Measurements from ENCODE around the gene TMEM202. TPM values are rescaled to one million over a fixed set of nuclear protein-coding genes. Genes with fewer than 3 reads are reported as not detected.

TMEM202 gene
- total and polyA plus RNA-seq, 8 donors = 0.38 TPM; not detected in 7

DNA sequence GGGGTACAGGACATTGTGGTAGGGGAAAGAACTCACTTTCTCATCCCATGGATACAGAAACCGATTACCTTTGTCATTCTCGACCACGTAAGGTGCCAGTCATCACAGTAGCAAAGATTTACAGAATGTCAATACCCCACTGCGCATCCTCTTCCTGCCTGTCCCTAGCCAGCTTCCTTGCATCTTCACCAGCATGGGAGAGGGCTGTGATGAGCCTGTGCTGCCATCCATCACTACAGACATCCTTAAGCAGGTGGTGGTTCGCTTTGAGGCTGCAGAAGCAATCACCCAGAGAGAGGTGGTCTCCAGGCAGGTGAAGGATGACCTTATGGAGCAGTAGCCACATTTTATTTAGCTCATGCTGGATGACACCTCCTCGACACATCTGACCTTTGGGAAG lies 52.7 kb downstream of the TMEM202 start:
- Histone ChIP-seq H3K4me3 (no peak overlapping the region), H3K27me3 (no peaks in the 10 kb centered on the region), H3K9me3 (no peaks in the 10 kb centered on the region), H3K36me3 (no peaks in the 10 kb centered on the region), H3K4me1 (no peaks in the 10 kb centered on the region), H3K27ac (no peak overlapping the region)
- intact Hi-C loops (cut with DNase I) = no loop called here
- TF ChIP-seq, protein P1, sequence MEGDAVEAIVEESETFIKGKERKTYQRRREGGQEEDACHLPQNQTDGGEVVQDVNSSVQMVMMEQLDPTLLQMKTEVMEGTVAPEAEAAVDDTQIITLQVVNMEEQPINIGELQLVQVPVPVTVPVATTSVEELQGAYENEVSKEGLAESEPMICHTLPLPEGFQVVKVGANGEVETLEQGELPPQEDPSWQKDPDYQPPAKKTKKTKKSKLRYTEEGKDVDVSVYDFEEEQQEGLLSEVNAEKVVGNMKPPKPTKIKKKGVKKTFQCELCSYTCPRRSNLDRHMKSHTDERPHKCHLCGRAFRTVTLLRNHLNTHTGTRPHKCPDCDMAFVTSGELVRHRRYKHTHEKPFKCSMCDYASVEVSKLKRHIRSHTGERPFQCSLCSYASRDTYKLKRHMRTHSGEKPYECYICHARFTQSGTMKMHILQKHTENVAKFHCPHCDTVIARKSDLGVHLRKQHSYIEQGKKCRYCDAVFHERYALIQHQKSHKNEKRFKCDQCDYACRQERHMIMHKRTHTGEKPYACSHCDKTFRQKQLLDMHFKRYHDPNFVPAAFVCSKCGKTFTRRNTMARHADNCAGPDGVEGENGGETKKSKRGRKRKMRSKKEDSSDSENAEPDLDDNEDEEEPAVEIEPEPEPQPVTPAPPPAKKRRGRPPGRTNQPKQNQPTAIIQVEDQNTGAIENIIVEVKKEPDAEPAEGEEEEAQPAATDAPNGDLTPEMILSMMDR (IDR thresholded peaks at IDR 0.05) = no peak
- DNase-seq (no peak), ATAC-seq (no peak)

DNA sequence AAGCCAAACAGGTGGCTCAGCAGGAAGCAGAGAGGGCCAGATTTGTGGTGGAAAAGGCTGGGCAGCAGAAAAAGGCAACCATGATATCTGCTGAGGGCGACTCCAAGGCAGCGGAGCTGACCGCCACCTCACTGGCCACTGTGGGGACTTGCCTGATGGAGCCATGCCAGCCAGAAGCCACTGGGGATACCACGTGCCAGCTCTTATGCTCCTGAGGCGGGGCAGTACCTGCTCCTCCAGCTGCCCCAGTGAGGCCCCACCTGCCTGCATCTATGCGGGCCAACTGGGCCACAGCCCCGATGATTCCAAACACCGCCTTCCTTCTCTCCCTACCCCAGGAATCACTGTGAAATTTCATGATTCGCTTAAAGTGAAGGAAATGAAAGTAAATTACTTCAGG lies 53.1 kb downstream of the TMEM202 start:
- ATAC-seq (no peak), DNase-seq (no peak)
- Histone ChIP-seq H3K4me1 (no peaks in the 10 kb centered on the region), H3K36me3 (no peaks in the 10 kb centered on the region), H3K4me3 (no peak overlapping the region), H3K27ac (no peak overlapping the region), H3K9me3 (no peaks in the 10 kb centered on the region), H3K27me3 (no peaks in the 10 kb centered on the region)
- intact Hi-C loops (cut with DNase I) = no loop called here
- TF ChIP-seq, protein P1 (IDR thresholded peaks at IDR 0.05) = no peak

DNA sequence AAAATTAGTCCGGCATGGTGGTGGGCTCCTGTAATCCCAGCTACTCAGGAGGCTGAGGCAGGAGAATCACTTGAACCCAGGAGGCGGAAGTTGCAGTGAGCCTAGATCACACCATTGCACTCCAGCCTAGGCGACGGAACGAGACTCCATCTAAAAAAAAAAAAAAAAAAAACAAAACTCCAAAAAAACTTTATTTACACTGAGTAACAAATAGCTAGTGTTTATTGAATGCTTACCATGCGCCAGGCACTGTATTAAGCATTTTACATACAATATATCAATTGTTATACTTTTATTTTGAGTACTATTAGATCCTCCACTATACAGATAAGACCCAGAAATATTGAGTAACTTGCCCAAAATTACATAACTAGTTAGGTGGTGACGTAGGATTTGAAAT lies 58.6 kb downstream of the TMEM202 start:
- H3K4me3 ChIP-seq = no peak overlapping the region
- intact Hi-C loops (cut with DNase I) = no loop called here
- DNase-seq = no peak
- H3K4me1 ChIP-seq = peaks cover 0 to 6% of the 10 kb centered on the region in 2 donors
- no peaks in the 10 kb centered on the region for H3K36me3 ChIP-seq
- H3K27ac ChIP-seq = no peak overlapping the region
- H3K9me3 ChIP-seq = no peaks in the 10 kb centered on the region
- ATAC-seq = no peak
- no peaks in the 10 kb centered on the region for H3K27me3 ChIP-seq
- TF ChIP-seq, protein P1 (IDR thresholded peaks at IDR 0.05) = no peak

Other genes starting within 250 kb of the TMEM202 start
- gene GRAMD2A, start 200.5 kb upstream of the TMEM202 start, total RNA-seq = 10 to 100 TPM; 20.7 to 36.1 TPM
- 1 to 10 TPM; 6.2 to 9.3 (median 8.8) TPM for gene GRAMD2A, start 200.5 kb upstream of the TMEM202 start, polyA plus RNA-seq (ENCODE audit: insufficient read length in 6 of 6)
- gene PKM, start 167.1 kb upstream of the TMEM202 start, total RNA-seq = 100 to 1,000 TPM; 596 to 991 TPM
- gene PKM, start 167.1 kb upstream of the TMEM202 start, polyA plus RNA-seq (ENCODE audit: insufficient read length in 6 of 6) = 100 to 1,000 TPM; 538 to 705 (median 563) TPM
- 10 to 100 TPM; 60.5 to 64.5 TPM for gene PARP6, start 125.8 kb upstream of the TMEM202 start, total RNA-seq
- gene PARP6, start 125.8 kb upstream of the TMEM202 start, polyA plus RNA-seq (ENCODE audit: insufficient read length in 6 of 6) = 100 to 1,000 TPM in 5 of 6 donors, 10 to 100 TPM in 1; 97.7 to 147 (median 134) TPM
- 1 to 10 TPM; 1.3 to 2.2 TPM for gene CELF6, start 78.1 kb upstream of the TMEM202 start, total RNA-seq
- gene CELF6, start 78.1 kb upstream of the TMEM202 start, polyA plus RNA-seq (ENCODE audit: insufficient read length in 6 of 6) = 1 to 10 TPM; 1.8 to 4.7 (median 3.4) TPM
- gene HEXA, start 22.3 kb upstream of the TMEM202 start, total RNA-seq = 100 to 1,000 TPM; 184 to 193 TPM
- gene HEXA, start 22.3 kb upstream of the TMEM202 start, polyA plus RNA-seq (ENCODE audit: insufficient read length in 6 of 6) = 10 to 100 TPM; 74.0 to 94.2 (median 86.8) TPM
- 100 to 1,000 TPM; 136 to 163 TPM for gene ARIH1, start 76.0 kb downstream of the TMEM202 start, total RNA-seq
- gene ARIH1, start 76.0 kb downstream of the TMEM202 start, polyA plus RNA-seq (ENCODE audit: insufficient read length in 6 of 6) = 100 to 1,000 TPM; 189 to 225 (median 198) TPM